ENCODE data around the gene BEST3. TPM values are rescaled to one million over a fixed set of nuclear protein-coding genes. Genes with fewer than 3 reads are reported as not detected.

The BEST3 gene
- total RNA-seq, 4 donors from 2014 or later: 0.21 TPM; not detected in 3

DNA sequence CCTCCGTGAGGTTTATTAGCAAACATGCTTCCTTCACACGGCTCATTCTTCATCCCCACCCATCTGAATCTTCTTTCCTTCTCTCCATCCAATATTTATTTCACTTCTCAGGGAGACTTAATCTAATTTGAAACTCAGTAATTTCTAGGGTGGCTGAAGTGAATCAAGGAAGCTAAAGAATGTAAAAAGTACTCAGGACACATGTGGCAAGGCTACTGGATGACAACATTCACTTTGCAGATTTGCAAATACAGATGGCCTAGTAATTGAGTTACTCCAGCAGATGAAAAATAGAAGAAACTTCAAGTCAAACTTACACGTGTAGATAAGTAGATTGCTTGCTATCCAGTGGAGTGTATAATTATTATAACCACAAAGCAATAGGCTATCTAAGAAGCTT lies 15.4 kb upstream of the BEST3 start:
- intact Hi-C loops (cut with DNase I; ENCODE audit: low total_unique reads): no loop called here
- Histone ChIP-seq H3K9me3 (no peaks in the 10 kb centered on the region), H3K4me1 (no peaks in the 10 kb centered on the region), H3K36me3 (no peaks in the 10 kb centered on the region), H3K4me3 (no peak overlapping the region), H3K27ac (no peak overlapping the region), H3K27me3 (no peaks in the 10 kb centered on the region)
- TF ChIP-seq, protein P1, sequence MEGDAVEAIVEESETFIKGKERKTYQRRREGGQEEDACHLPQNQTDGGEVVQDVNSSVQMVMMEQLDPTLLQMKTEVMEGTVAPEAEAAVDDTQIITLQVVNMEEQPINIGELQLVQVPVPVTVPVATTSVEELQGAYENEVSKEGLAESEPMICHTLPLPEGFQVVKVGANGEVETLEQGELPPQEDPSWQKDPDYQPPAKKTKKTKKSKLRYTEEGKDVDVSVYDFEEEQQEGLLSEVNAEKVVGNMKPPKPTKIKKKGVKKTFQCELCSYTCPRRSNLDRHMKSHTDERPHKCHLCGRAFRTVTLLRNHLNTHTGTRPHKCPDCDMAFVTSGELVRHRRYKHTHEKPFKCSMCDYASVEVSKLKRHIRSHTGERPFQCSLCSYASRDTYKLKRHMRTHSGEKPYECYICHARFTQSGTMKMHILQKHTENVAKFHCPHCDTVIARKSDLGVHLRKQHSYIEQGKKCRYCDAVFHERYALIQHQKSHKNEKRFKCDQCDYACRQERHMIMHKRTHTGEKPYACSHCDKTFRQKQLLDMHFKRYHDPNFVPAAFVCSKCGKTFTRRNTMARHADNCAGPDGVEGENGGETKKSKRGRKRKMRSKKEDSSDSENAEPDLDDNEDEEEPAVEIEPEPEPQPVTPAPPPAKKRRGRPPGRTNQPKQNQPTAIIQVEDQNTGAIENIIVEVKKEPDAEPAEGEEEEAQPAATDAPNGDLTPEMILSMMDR (IDR thresholded peaks at IDR 0.05): no peak
- TF ChIP-seq POLR2A (IDR thresholded peaks at IDR 0.05): no peak
- DNase-seq: no peak

DNA sequence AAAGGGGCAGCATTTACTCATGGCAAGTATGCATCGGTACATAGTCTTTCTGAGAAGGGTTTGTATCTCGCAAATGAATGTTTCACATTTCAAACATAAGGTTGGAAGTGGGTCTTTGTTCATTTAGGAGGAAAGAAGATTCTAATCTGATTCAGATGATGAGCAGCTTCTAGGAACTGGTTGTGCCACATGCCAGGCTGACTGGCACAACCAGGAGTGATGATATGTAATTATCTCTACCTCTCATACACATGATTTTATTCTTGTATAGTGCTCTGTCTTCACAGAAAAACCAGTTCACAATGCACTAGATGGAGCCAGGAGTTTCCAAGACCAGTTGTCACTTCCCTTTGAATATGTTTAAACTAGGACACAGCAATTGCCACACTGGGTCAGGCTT lies 13.7 kb upstream of the BEST3 start:
- intact Hi-C loops (cut with DNase I; ENCODE audit: low total_unique reads): no loop called here
- Histone ChIP-seq H3K4me3 (no peak overlapping the region), H3K9me3 (no peaks in the 10 kb centered on the region), H3K27ac (no peak overlapping the region), H3K36me3 (no peaks in the 10 kb centered on the region), H3K4me1 (no peaks in the 10 kb centered on the region), H3K27me3 (no peaks in the 10 kb centered on the region)
- TF ChIP-seq, protein P1 (IDR thresholded peaks at IDR 0.05): no peak
- TF ChIP-seq POLR2A (IDR thresholded peaks at IDR 0.05): no peak
- DNase-seq: no peak

GRCh38 chr12:69708649-69709048 lies 9.5 kb upstream of the BEST3 start:
- intact Hi-C loops (cut with DNase I; ENCODE audit: low total_unique reads): no loop called here
- no peaks in the 10 kb centered on the region for H3K9me3 ChIP-seq
- no peak overlapping the region for H3K27ac ChIP-seq
- H3K36me3 ChIP-seq: no peaks in the 10 kb centered on the region
- no peak for TF ChIP-seq POLR2A (IDR thresholded peaks at IDR 0.05)
- TF ChIP-seq, protein P1 (IDR thresholded peaks at IDR 0.05): no peak
- no peak overlapping the region for H3K4me3 ChIP-seq
- no peaks in the 10 kb centered on the region for H3K27me3 ChIP-seq
- no peaks in the 10 kb centered on the region for H3K4me1 ChIP-seq
- DNase-seq: no peak

GRCh38 chr12:69704357-69704756 lies 5.3 kb upstream of the BEST3 start:
- H3K27me3 ChIP-seq: no peaks in the 10 kb centered on the region
- no peaks in the 10 kb centered on the region for H3K9me3 ChIP-seq
- no peak overlapping the region for H3K27ac ChIP-seq
- intact Hi-C loops (cut with DNase I; ENCODE audit: low total_unique reads): no loop called here
- no peaks in the 10 kb centered on the region for H3K4me1 ChIP-seq
- no peak for DNase-seq
- no peak overlapping the region for H3K4me3 ChIP-seq
- TF ChIP-seq POLR2A (IDR thresholded peaks at IDR 0.05): no peak
- TF ChIP-seq, protein P1 (IDR thresholded peaks at IDR 0.05): no peak
- no peaks in the 10 kb centered on the region for H3K36me3 ChIP-seq

DNA sequence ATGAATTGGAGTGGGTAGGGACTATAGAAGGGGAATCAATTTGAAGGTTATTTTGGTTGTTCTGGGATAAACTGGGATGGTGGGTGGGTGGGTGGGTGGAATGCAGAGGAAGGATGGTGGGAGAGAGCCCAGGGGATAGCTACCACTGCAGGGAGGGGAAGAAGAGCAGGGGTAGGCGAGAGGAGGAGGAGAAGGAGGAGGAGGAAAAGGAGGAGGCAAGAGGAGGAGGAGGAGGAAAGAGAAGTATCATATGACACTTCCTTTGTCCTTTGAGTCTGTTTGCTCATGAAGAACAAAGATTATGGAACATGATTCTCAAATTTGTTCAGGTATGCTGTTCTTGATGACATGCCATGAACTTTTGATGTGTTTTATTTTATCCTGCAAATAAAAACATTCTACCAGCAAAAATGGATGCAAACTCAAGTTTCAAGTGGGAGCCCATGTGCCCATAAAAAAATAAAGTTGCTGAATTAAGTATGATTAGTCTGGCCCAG lies 4.1 kb upstream of the BEST3 start:
- Histone ChIP-seq H3K36me3 (no peaks in the 10 kb centered on the region), H3K4me1 (no peaks in the 10 kb centered on the region), H3K4me3 (no peak overlapping the region), H3K9me3 (no peaks in the 10 kb centered on the region), H3K27ac (no peak overlapping the region), H3K27me3 (no peaks in the 10 kb centered on the region)
- no peak for DNase-seq
- no peak for TF ChIP-seq POLR2A (IDR thresholded peaks at IDR 0.05)
- TF ChIP-seq, protein P1 (IDR thresholded peaks at IDR 0.05): no peak
- intact Hi-C loops (cut with DNase I; ENCODE audit: low total_unique reads): no loop called here

Data from uterus (tissue), 4 donors.